ENCODE data around the gene LHFPL3. TPM values are rescaled to one million over a fixed set of nuclear protein-coding genes. Genes with fewer than 3 reads are reported as not detected.

Gene LHFPL3
- total and polyA plus RNA-seq, 2 donors (not counting 1 experiment from before 2014, with no cell fraction given): not detected

- peaks cover 0 to 5% (median 0%) of the 10 kb centered on the region in 3 donors for H3K9me3 ChIP-seq (ENCODE audit: control extremely low read depth in 1 of 3, control insufficient read depth in 2 of 3, insufficient read depth in 1 of 3, low read length in 2 of 3)
- no peaks in the 10 kb centered on the region for H3K36me3 ChIP-seq (replicated peaks in 1 of 2; ENCODE audit: control extremely low read depth in 1 of 2, control insufficient read depth in 1 of 2, extremely low read depth in 1 of 2, insufficient read depth in 2 of 2, low read length in 1 of 2)
- ATAC-seq (ENCODE audit: low read depth) (no peak), DNase-seq (no peak)
- TF ChIP-seq CTCF (IDR thresholded peaks at IDR 0.05) (no peak), EZH2 (IDR thresholded peaks at IDR 0.05; ENCODE audit: borderline replicate concordance, insufficient read depth, low read depth, low read length, poor library complexity, severe bottlenecking) (no peak)
- intact Hi-C loops (cut with micrococcal nuclease): no loop called here
- H3K27ac ChIP-seq (ENCODE audit: low read length in 2 of 2): no peak overlapping the region
- WGBS (ENCODE audit: insufficient coverage): no CpG with 5 or more reads among the region's 3 CpGs
- H4K20me1 ChIP-seq (ENCODE audit: control insufficient read depth, insufficient read depth, low read length, poor library complexity, severe bottlenecking): no peaks in the 10 kb centered on the region
- H3K9ac ChIP-seq (ENCODE audit: low read length): no peak overlapping the region
- no peaks in the 10 kb centered on the region for H3K9me3 Mint-ChIP-seq (ENCODE audit: insufficient read depth)
- peaks cover 2% of the 10 kb centered on the region for H3K4me1 Mint-ChIP-seq
- no peak overlapping the region for H3K4me3 Mint-ChIP-seq
- no peak overlapping the region for H3K4me2 ChIP-seq (replicated peaks; ENCODE audit: low read depth, low read length, poor library complexity, severe bottlenecking)
- ChIA-PET POLR2A (no interaction called here), CTCF (interaction anchor here (0.9 to 1.7 kb wide), 2 partner anchors 40 to 235 kb away, joined by 3 to 7 read pairs; no protein-coding TSS in a partner anchor)
- H3K27me3 ChIP-seq (replicated peaks in 1 of 4; ENCODE audit: control extremely low read depth in 1 of 4, control insufficient read depth in 3 of 4, insufficient read depth in 4 of 4, low read length in 3 of 4): no peaks in the 10 kb centered on the region
- H3K27ac Mint-ChIP-seq: no peak overlapping the region
- no peak overlapping the region for H3K4me3 ChIP-seq (ENCODE audit: control extremely low read depth in 1 of 5, extremely low read depth in 1 of 5, insufficient read depth in 1 of 5, low read depth in 2 of 5, low read length in 4 of 5)
- no peak overlapping the region for H2AFZ ChIP-seq (ENCODE audit: insufficient read depth, low read depth, low read length, poor library complexity, severe bottlenecking)
- H3K4me1 ChIP-seq (ENCODE audit: control insufficient read depth in 2 of 2, insufficient read depth in 2 of 2, low read length in 2 of 2): peaks cover 0 to 2% of the 10 kb centered on the region in 2 donors
- no peaks in the 10 kb centered on the region for H3K79me2 ChIP-seq (ENCODE audit: control insufficient read depth, insufficient read depth, low read length)
- H3K27me3 Mint-ChIP-seq: peaks cover 14% of the 10 kb centered on the region
Observed at GRCh38 chr7:104878577-104878976, 550.2 kb downstream of the LHFPL3 start.

GRCh38 chr7:104883248-104883717 lies 554.9 kb downstream of the LHFPL3 start:
- H3K9me3 ChIP-seq (ENCODE audit: control extremely low read depth in 1 of 3, control insufficient read depth in 2 of 3, insufficient read depth in 1 of 3, low read length in 2 of 3): peaks cover 0 to 5% (median 0%) of the 10 kb centered on the region in 3 donors
- WGBS (ENCODE audit: insufficient coverage): 33% methylated on average over 2 of the region's 6 CpGs
- intact Hi-C loops (cut with micrococcal nuclease): loop anchor here (1.0 to 5.0 kb wide), 3 partner anchors 35 to 704 kb away; no protein-coding TSS in a partner anchor
- ATAC-seq (ENCODE audit: low read depth) (no peak), DNase-seq (no peak)
- peaks cover 0 to 9% (median 2%) of the 10 kb centered on the region in 4 experiments for H3K27me3 ChIP-seq (replicated peaks in 1 of 4; ENCODE audit: control extremely low read depth in 1 of 4, control insufficient read depth in 3 of 4, insufficient read depth in 4 of 4, low read length in 3 of 4)
- H2AFZ ChIP-seq (ENCODE audit: insufficient read depth, low read depth, low read length, poor library complexity, severe bottlenecking): no peak overlapping the region
- Mint-ChIP-seq H3K9me3 (ENCODE audit: insufficient read depth) (no peaks in the 10 kb centered on the region), H3K4me3 (no peak overlapping the region), H3K4me1 (peaks cover 8% of the 10 kb centered on the region), H3K27ac (no peak overlapping the region), H3K27me3 (peaks cover 12% of the 10 kb centered on the region)
- POLR2A ChIA-PET: no interaction called here
- no peaks in the 10 kb centered on the region for H3K36me3 ChIP-seq (replicated peaks in 1 of 2; ENCODE audit: control extremely low read depth in 1 of 2, control insufficient read depth in 1 of 2, extremely low read depth in 1 of 2, insufficient read depth in 2 of 2, low read length in 1 of 2)
- H3K4me3 ChIP-seq (ENCODE audit: control extremely low read depth in 1 of 5, extremely low read depth in 1 of 5, insufficient read depth in 1 of 5, low read depth in 2 of 5, low read length in 4 of 5): no peak overlapping the region
- no peaks in the 10 kb centered on the region for H4K20me1 ChIP-seq (ENCODE audit: control insufficient read depth, insufficient read depth, low read length, poor library complexity, severe bottlenecking)
- peaks cover 4 to 6% of the 10 kb centered on the region in 2 donors for H3K4me1 ChIP-seq (ENCODE audit: control insufficient read depth in 2 of 2, insufficient read depth in 2 of 2, low read length in 2 of 2)
- H3K27ac ChIP-seq (ENCODE audit: low read length in 2 of 2): no peak overlapping the region
- CTCF ChIA-PET: interaction anchor here (0.6 to 9.5 kb wide), 33 partner anchors 9 to 710 kb away, joined by 3 to 293 read pairs (median 4); no protein-coding TSS in a partner anchor
- TF ChIP-seq EZH2 (IDR thresholded peaks at IDR 0.05; ENCODE audit: borderline replicate concordance, insufficient read depth, low read depth, low read length, poor library complexity, severe bottlenecking) (no peak), CTCF (IDR thresholded peaks at IDR 0.05) (no peak)
- no peak overlapping the region for H3K4me2 ChIP-seq (replicated peaks; ENCODE audit: low read depth, low read length, poor library complexity, severe bottlenecking)
- no peaks in the 10 kb centered on the region for H3K79me2 ChIP-seq (ENCODE audit: control insufficient read depth, insufficient read depth, low read length)
- H3K9ac ChIP-seq (ENCODE audit: low read length): no peak overlapping the region

Data from B cell (primary cell).